ENCODE measurements around the gene NDUFA5.

Gene NDUFA5

DNA sequence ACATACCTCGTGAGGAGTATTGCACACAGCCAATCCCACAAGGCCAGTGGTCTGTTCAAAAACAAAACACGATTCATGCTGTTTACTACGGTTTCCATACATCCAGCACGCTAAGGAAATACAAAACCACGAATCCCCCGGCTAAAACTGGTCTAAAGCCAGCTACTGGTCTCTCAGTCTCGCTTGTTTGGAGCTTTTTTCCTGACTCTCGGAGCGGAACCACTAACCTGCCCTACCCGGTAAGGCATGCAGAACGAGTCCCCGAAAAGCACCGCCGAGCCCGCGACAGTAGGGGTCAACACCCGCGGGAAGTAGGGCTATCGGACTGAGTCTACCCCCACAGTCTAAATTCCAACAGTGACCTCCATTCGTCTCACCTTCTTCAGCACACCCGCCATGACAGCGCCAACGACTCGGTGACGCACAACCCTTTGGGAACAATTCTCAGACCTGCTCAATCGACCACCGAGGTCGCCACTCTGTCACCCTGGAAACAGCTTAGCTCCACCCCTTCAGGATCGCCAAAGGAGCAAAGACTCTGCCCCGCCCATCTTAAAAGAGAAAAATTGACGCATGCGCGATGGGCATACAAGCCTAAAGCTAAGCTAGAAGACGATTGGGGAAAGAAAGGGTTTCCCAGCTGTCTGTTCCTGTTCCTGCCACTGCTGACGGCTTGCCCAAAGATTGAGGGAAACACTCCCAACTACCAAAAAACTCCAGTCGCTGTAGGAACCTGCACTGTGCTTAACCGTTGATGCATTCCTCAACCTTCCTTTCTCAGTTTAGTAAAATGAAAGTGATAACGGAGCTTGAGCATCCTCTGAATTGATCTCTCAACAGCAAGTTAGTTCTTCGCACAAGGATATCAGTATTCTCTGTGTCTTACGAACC, at the start of gene NDUFA5:
Gene NDUFA5 (minus strand): TSS at position 421 of the 891 bp plus-strand sequence. CDS start 23 bp downstream, at position 398.
- no peaks in the 10 kb centered on the region for H3K9me3 ChIP-seq (ENCODE audit: control insufficient read depth, low read length)

DNA sequence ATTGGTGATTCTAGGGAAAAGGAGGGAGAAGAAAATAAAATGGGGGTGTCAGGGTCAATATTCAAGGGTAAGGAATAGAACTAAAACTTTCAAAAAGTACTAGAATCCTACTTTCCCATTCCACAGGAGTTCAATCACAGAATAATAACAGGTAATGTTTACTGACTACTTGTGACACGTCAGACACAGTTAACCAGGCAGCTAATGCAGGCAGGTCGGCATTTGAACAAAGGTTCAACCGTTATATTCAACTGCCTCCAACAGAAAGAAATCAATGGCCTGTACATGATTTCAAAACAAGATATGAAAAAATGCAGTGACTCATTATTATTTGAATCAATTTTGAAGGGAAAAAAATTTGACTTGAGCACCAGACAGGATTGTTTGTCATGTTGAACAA, 47.1 kb upstream of the NDUFA5 start:
- Histone ChIP-seq H3K4me1 (ENCODE audit: control insufficient read depth, insufficient read depth, low read length) (no peaks in the 10 kb centered on the region), H3K4me3 (ENCODE audit: low read length) (no peak overlapping the region), H3K36me3 (ENCODE audit: control insufficient read depth, insufficient read depth, low read length) (no peaks in the 10 kb centered on the region), H3K9ac (ENCODE audit: low read length) (no peak overlapping the region), H3K27me3 (ENCODE audit: control insufficient read depth, insufficient read depth, low read length) (no peaks in the 10 kb centered on the region), H3K9me3 (ENCODE audit: control insufficient read depth, low read length) (no peaks in the 10 kb centered on the region)

More for the DNA sequence above, at the start of gene NDUFA5:
- Histone ChIP-seq H3K27me3 (ENCODE audit: control insufficient read depth, insufficient read depth, low read length) (no peaks in the 10 kb centered on the region), H3K4me3 (ENCODE audit: low read length) (peak within 1 kb of the TSS; percentile 98), H3K4me1 (ENCODE audit: control insufficient read depth, insufficient read depth, low read length) (peaks cover 8% of the 10 kb centered on the region), H3K36me3 (ENCODE audit: control insufficient read depth, insufficient read depth, low read length) (no peaks in the 10 kb centered on the region), H3K9ac (ENCODE audit: low read length) (peak within 1 kb of the TSS; percentile 96)

DNA sequence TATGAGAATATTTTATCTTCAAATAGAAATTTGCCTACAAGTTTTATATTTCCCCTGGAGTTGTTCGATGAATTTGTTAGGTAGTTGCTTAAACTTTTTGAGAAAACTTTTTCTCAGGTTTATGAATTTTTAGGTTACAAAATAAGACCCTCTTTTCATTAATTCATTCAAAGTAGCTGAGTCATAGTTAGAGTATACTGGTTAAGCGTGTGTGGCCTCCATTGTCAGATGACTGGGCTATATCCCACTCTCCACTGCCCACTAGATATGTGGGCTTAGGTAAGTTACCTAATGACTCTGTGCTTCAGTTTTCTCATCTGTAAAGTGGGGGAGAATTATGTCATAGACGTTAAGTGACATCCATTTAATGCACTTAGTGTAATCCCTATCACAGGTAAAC, 45.0 kb upstream of the NDUFA5 start:
- H3K36me3 ChIP-seq (ENCODE audit: control insufficient read depth, insufficient read depth, low read length) = no peaks in the 10 kb centered on the region
- no peaks in the 10 kb centered on the region for H3K4me1 ChIP-seq (ENCODE audit: control insufficient read depth, insufficient read depth, low read length)
- H3K9me3 ChIP-seq (ENCODE audit: control insufficient read depth, low read length) = no peaks in the 10 kb centered on the region
- no peak overlapping the region for H3K9ac ChIP-seq (ENCODE audit: low read length)
- H3K4me3 ChIP-seq (ENCODE audit: low read length) = no peak overlapping the region
- H3K27me3 ChIP-seq (ENCODE audit: control insufficient read depth, insufficient read depth, low read length) = no peaks in the 10 kb centered on the region

DNA sequence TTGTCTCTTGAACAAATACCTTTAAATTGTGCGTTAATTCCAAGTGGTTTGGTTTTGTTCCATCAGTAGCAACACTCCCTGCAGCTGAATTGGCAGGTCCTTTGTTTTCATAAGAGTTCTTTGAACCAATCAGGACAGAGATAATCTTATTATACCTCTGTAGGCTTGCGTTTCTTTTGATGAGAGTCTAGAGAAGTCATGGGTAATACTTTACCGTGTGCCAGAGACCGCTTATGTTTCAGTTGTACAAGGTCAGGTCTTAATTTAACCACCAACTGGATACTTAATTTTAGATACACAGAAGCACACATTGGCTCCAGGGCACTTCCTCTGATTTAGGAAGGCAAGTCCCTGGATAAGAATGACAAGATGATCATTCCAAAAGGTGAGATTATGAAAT, 43.9 kb upstream of the NDUFA5 start, which contains the start of gene ASB15:
Gene ASB15 (plus strand): TSS at position 292 of the 400 bp plus-strand sequence. CDS start 12,682 bp downstream, outside the sequence.
- Histone ChIP-seq H3K36me3 (ENCODE audit: control insufficient read depth, insufficient read depth, low read length) (no peaks in the 10 kb centered on the region), H3K9ac (ENCODE audit: low read length) (no peak within 1 kb of the TSS), H3K27me3 (ENCODE audit: control insufficient read depth, insufficient read depth, low read length) (no peaks in the 10 kb centered on the region), H3K4me3 (ENCODE audit: low read length) (no peak within 1 kb of the TSS), H3K4me1 (ENCODE audit: control insufficient read depth, insufficient read depth, low read length) (no peaks in the 10 kb centered on the region), H3K9me3 (ENCODE audit: control insufficient read depth, low read length) (no peaks in the 10 kb centered on the region)

DNA sequence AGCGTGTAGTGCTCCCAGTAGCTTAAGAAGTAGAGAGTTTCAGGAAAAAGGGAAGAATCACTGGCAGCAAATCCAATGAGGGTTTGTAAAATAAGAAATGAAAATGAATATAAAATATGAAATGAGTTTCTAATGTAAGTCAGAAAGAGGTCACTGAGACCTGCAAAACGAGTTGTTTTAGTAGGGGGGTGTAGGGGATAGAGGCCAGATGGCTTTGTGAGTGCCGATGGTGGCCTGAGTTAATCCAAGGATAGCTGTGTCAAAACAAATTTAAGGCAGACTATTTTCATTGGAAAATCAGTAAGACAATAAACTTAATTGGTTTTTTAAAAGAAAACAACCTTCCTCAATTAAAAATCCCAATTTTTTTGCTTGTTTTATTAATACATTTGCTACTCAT, 43.3 kb upstream of the NDUFA5 start:
- Histone ChIP-seq H3K4me1 (ENCODE audit: control insufficient read depth, insufficient read depth, low read length) (no peaks in the 10 kb centered on the region), H3K4me3 (ENCODE audit: low read length) (no peak overlapping the region), H3K27me3 (ENCODE audit: control insufficient read depth, insufficient read depth, low read length) (no peaks in the 10 kb centered on the region), H3K36me3 (ENCODE audit: control insufficient read depth, insufficient read depth, low read length) (no peaks in the 10 kb centered on the region), H3K9ac (ENCODE audit: low read length) (no peak overlapping the region), H3K9me3 (ENCODE audit: control insufficient read depth, low read length) (no peaks in the 10 kb centered on the region)

GRCh38 chr7:123599766-123600165, 42.1 kb upstream of the NDUFA5 start:
- H3K4me1 ChIP-seq (ENCODE audit: control insufficient read depth, insufficient read depth, low read length) = no peaks in the 10 kb centered on the region

GRCh38 chr7:123598657-123599056, 41.0 kb upstream of the NDUFA5 start:
- no peaks in the 10 kb centered on the region for H3K9me3 ChIP-seq (ENCODE audit: control insufficient read depth, low read length)
- no peak overlapping the region for H3K4me3 ChIP-seq (ENCODE audit: low read length)
- H3K4me1 ChIP-seq (ENCODE audit: control insufficient read depth, insufficient read depth, low read length) = no peaks in the 10 kb centered on the region
- H3K36me3 ChIP-seq (ENCODE audit: control insufficient read depth, insufficient read depth, low read length) = no peaks in the 10 kb centered on the region
- H3K9ac ChIP-seq (ENCODE audit: low read length) = no peak overlapping the region
- no peaks in the 10 kb centered on the region for H3K27me3 ChIP-seq (ENCODE audit: control insufficient read depth, insufficient read depth, low read length)

More at GRCh38 chr7:123599766-123600165, 42.1 kb upstream of the NDUFA5 start:
- Histone ChIP-seq H3K9ac (ENCODE audit: low read length) (no peak overlapping the region), H3K9me3 (ENCODE audit: control insufficient read depth, low read length) (no peaks in the 10 kb centered on the region), H3K27me3 (ENCODE audit: control insufficient read depth, insufficient read depth, low read length) (no peaks in the 10 kb centered on the region), H3K36me3 (ENCODE audit: control insufficient read depth, insufficient read depth, low read length) (no peaks in the 10 kb centered on the region), H3K4me3 (ENCODE audit: low read length) (no peak overlapping the region)

GRCh38 chr7:123594813-123595241, 37.2 kb upstream of the NDUFA5 start:
- Histone ChIP-seq H3K36me3 (ENCODE audit: control insufficient read depth, insufficient read depth, low read length) (no peaks in the 10 kb centered on the region), H3K9ac (ENCODE audit: low read length) (no peak overlapping the region), H3K4me3 (ENCODE audit: low read length) (no peak overlapping the region), H3K4me1 (ENCODE audit: control insufficient read depth, insufficient read depth, low read length) (no peaks in the 10 kb centered on the region), H3K27me3 (ENCODE audit: control insufficient read depth, insufficient read depth, low read length) (no peaks in the 10 kb centered on the region), H3K9me3 (ENCODE audit: control insufficient read depth, low read length) (no peaks in the 10 kb centered on the region)

DNA sequence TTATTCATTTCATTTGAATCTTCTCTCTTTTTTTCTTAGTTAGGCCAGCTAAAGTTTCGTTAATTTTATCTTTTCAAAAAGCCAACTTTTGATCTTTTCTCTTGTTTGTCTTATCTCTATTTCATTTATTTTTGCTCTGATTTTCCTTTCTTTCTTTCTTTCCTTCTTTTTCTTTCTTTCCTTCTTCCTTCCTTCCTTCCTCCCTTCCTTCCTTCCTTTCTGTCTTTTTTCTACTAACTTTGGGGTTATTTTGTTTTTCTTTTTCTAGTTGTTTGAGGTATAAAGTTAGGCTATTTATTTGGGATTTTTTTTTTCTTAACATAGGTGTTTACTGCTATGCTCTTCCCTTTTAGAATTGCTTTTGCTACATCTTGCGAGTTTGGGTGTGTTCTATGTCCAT, 30.8 kb upstream of the NDUFA5 start:
- no peaks in the 10 kb centered on the region for H3K9me3 ChIP-seq (ENCODE audit: control insufficient read depth, low read length)
- no peak overlapping the region for H3K9ac ChIP-seq (ENCODE audit: low read length)
- no peaks in the 10 kb centered on the region for H3K27me3 ChIP-seq (ENCODE audit: control insufficient read depth, insufficient read depth, low read length)
- no peak overlapping the region for H3K4me3 ChIP-seq (ENCODE audit: low read length)
- H3K36me3 ChIP-seq (ENCODE audit: control insufficient read depth, insufficient read depth, low read length) = no peaks in the 10 kb centered on the region
- H3K4me1 ChIP-seq (ENCODE audit: control insufficient read depth, insufficient read depth, low read length) = no peaks in the 10 kb centered on the region

DNA sequence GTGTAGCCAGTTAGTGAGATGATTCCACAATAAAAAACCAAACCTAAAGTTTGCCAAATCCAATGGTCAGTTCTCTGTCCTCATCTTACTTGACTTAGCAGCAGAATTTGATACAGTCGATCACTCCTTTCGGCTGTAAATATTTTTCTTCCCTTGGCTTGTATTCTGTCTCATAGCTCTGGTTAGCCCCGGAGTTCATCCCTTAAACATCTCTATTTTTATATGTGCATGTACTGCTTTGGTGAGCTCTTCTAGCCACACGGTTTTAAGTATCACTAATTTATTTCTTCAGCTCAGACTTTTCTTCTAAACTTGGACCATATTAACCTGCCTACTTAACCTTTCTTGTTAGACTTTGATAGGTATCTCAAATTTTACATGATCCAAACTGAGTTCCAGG, 26.2 kb upstream of the NDUFA5 start:
- H3K4me1 ChIP-seq (ENCODE audit: control insufficient read depth, insufficient read depth, low read length) = no peaks in the 10 kb centered on the region
- H3K27me3 ChIP-seq (ENCODE audit: control insufficient read depth, insufficient read depth, low read length) = no peaks in the 10 kb centered on the region
- no peak overlapping the region for H3K4me3 ChIP-seq (ENCODE audit: low read length)
- H3K9ac ChIP-seq (ENCODE audit: low read length) = no peak overlapping the region
- no peaks in the 10 kb centered on the region for H3K36me3 ChIP-seq (ENCODE audit: control insufficient read depth, insufficient read depth, low read length)
- H3K9me3 ChIP-seq (ENCODE audit: control insufficient read depth, low read length) = no peaks in the 10 kb centered on the region

- Histone ChIP-seq H3K4me1 (ENCODE audit: control insufficient read depth, insufficient read depth, low read length) (no peaks in the 10 kb centered on the region), H3K36me3 (ENCODE audit: control insufficient read depth, insufficient read depth, low read length) (no peaks in the 10 kb centered on the region), H3K9ac (ENCODE audit: low read length) (no peak overlapping the region), H3K27me3 (ENCODE audit: control insufficient read depth, insufficient read depth, low read length) (no peaks in the 10 kb centered on the region), H3K9me3 (ENCODE audit: control insufficient read depth, low read length) (no peaks in the 10 kb centered on the region), H3K4me3 (ENCODE audit: low read length) (no peak overlapping the region)
These were observed 23.5 kb upstream of the NDUFA5 start for GRCh38 chr7:123581162-123581459.

DNA sequence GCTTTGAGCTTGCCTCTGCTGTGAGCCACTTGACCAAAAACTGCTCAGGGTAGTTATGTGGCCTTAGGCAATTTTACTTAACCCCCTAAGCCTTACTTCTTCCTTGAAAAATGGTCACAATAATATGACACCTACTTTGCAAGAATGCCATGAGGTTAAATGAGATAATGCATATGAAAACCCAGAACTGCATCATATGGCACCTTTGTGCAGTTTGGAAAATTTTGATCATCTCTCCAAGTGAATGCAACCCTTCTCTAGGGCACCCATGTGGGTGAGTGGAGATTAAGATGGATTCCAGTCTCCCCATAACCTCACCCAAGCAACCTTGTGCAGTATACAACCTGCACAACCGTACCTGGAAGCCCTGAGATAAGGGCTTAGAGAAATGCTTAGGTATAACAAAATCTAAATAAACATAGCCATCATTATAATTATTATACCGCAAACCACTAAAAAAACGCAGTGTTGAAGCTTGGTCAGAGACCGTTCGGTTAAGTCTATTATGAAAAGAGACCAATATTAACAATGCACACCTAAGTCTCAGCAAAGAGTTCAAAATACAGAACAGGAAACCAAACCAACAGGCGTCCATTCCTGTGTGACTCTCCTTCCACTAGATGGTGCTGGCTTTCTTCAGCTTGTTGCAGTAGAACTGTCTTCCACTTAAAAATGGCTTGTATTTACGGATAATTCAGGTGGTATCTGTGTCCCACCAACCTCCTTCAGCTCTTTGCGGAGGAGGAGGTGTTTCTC, 23.0 kb upstream of the NDUFA5 start:
- Histone ChIP-seq H3K4me1 (ENCODE audit: control insufficient read depth, insufficient read depth, low read length) (no peaks in the 10 kb centered on the region), H3K4me3 (ENCODE audit: low read length) (no peak overlapping the region), H3K9me3 (ENCODE audit: control insufficient read depth, low read length) (no peaks in the 10 kb centered on the region), H3K9ac (ENCODE audit: low read length) (no peak overlapping the region), H3K27me3 (ENCODE audit: control insufficient read depth, insufficient read depth, low read length) (no peaks in the 10 kb centered on the region), H3K36me3 (ENCODE audit: control insufficient read depth, insufficient read depth, low read length) (no peaks in the 10 kb centered on the region)
